ENCODE measurements around the gene COPS2. TPM values are rescaled to one million over a fixed set of nuclear protein-coding genes. Genes with fewer than 3 reads are reported as not detected.

The COPS2 gene
- total and polyA plus RNA-seq, 2 of the 13 experiments (the other 11 are each of a cell fraction or from before 2014, with no cell fraction given): 37.8 to 66.3 TPM

- Histone ChIP-seq H2AFZ (ENCODE audit: low read length) (no peak overlapping the region), H3K9ac (ENCODE audit: insufficient read depth, low read depth, low read length) (no peak overlapping the region), H3K4me2 (ENCODE audit: low read depth, low read length) (no peak overlapping the region), H3K4me1 (ENCODE audit: insufficient read depth, low read length) (no peaks in the 10 kb centered on the region), H4K20me1 (ENCODE audit: insufficient read depth, low read length) (no peaks in the 10 kb centered on the region), H3K9me3 (ENCODE audit: low read length) (no peaks in the 10 kb centered on the region), H3K79me2 (ENCODE audit: insufficient read depth, low read length) (no peaks in the 10 kb centered on the region), H3K36me3 (replicated peaks in 1 of 2; ENCODE audit: control insufficient read depth in 1 of 2, insufficient read depth in 2 of 2, low read length in 2 of 2) (peaks cover 7 to 73% of the 10 kb centered on the region in 2 experiments; a peak in 3 of 5 replicates), H3K4me3 (replicated peaks in 1 of 3; ENCODE audit: insufficient read depth in 1 of 3, low read depth in 2 of 3, low read length in 3 of 3) (no peak overlapping the region), H3K27ac (ENCODE audit: extremely low read length, insufficient read depth, low read length) (no peak overlapping the region), H3K27me3 (ENCODE audit: control insufficient read depth in 1 of 2, insufficient read depth in 2 of 2, low read length in 2 of 2) (no peaks in the 10 kb centered on the region)
- intact Hi-C loops (cut with micrococcal nuclease; ENCODE audit: unreplicated experiment): no loop called here
- no peak for ATAC-seq
- WGBS (ENCODE audit: low lambda C conversion rate): 98% methylated on average over 5 of the region's 5 CpGs
- ChIA-PET POLR2A (no interaction called here), CTCF (ENCODE audit: low intra/inter-chr PET ratio, low total read pairs) (no interaction called here)
- in situ Hi-C loops (cut with HindIII; ENCODE audit: extremely low pct_ligation_motif_present, low pct_unique_long_range_greater_than_20kb): no loop called here
- no peak for FAIRE-seq
- no peak for DNase-seq (ENCODE audit: low spot score)
- no TSS peak for BruUV-seq (replicated peaks)
- no peak for TF ChIP-seq MTF2 (CRISPR knock-in tag; IDR thresholded peaks at IDR 0.05; ENCODE audit: borderline replicate concordance)
- no peak for TF ChIP-seq ZNF432 (CRISPR knock-in tag; IDR thresholded peaks at IDR 0.05; ENCODE audit: borderline replicate concordance)
- no peak for TF ChIP-seq ZNF883 (CRISPR knock-in tag; IDR thresholded peaks at IDR 0.05; ENCODE audit: not compliant biosample characterization)
- no peak for TF ChIP-seq ATF7 (IDR thresholded peaks at IDR 0.05)
- no peak for TF ChIP-seq ATF7 (CRISPR knock-in tag; IDR thresholded peaks at IDR 0.05)
- TF ChIP-seq TRIM22 (IDR thresholded peaks at IDR 0.05): no peak
- TF ChIP-seq MLLT10 (CRISPR knock-in tag; IDR thresholded peaks at IDR 0.05): no peak
- TF ChIP-seq ZNF674 (CRISPR knock-in tag; IDR thresholded peaks at IDR 0.05; ENCODE audit: low read depth): no peak
- no peak for TF ChIP-seq SATB2 (CRISPR knock-in tag; IDR thresholded peaks at IDR 0.05)
- no peak for TF ChIP-seq ZBTB21 (CRISPR knock-in tag; IDR thresholded peaks at IDR 0.05)
- no peak for TF ChIP-seq ZHX1 (CRISPR knock-in tag; IDR thresholded peaks at IDR 0.05; ENCODE audit: low read depth)
- TF ChIP-seq PTBP1 (IDR thresholded peaks at IDR 0.05; ENCODE audit: low read depth, low read length, poor library complexity, severe bottlenecking): no peak
- no peak for TF ChIP-seq STAG1 (CRISPR knock-in tag; IDR thresholded peaks at IDR 0.05)
- TF ChIP-seq TCF12 (IDR thresholded peaks at IDR 0.05): no peak
- no peak for TF ChIP-seq TCF12 (CRISPR knock-in tag; IDR thresholded peaks at IDR 0.05)
- TF ChIP-seq HMG20A (CRISPR knock-in tag; IDR thresholded peaks at IDR 0.05; ENCODE audit: borderline replicate concordance): no peak
- no peak for TF ChIP-seq ZNF598 (CRISPR knock-in tag; IDR thresholded peaks at IDR 0.05; ENCODE audit: borderline replicate concordance)
Measured at GRCh38 chr15:49134683-49135341, 20.6 kb downstream of the COPS2 start.

Measured in HepG2 (cell line).